ENCODE data around the gene KAZN.

The KAZN gene

GRCh38 chr1:15102646-15103045 is 504.2 kb downstream of the KAZN start:
- Histone ChIP-seq H3K4me1 (ENCODE audit: control insufficient read depth, insufficient read depth, low read length) (no peaks in the 10 kb centered on the region), H3K4me3 (ENCODE audit: low read depth, low read length) (no peak overlapping the region), H3K36me3 (ENCODE audit: control insufficient read depth in 2 of 2, insufficient read depth in 1 of 2, low read length in 2 of 2) (no peaks in the 10 kb centered on the region), H3K27ac (ENCODE audit: extremely low read depth, low read depth, low read length) (no peak overlapping the region), H3K9me3 (ENCODE audit: control insufficient read depth, insufficient read depth, low read depth, low read length) (no peaks in the 10 kb centered on the region)
- no peak for TF ChIP-seq OSR2 (tag by site-specific recombination; IDR thresholded peaks at IDR 0.05)
- no peak for TF ChIP-seq ZNF610 (tag by site-specific recombination; IDR thresholded peaks at IDR 0.05; ENCODE audit: borderline replicate concordance)
- no peak for TF ChIP-seq RBAK (tag by site-specific recombination; IDR thresholded peaks at IDR 0.05)
- no peak for TF ChIP-seq ZNF221 (tag by site-specific recombination; IDR thresholded peaks at IDR 0.05; ENCODE audit: borderline replicate concordance)
- TF ChIP-seq, protein P1, sequence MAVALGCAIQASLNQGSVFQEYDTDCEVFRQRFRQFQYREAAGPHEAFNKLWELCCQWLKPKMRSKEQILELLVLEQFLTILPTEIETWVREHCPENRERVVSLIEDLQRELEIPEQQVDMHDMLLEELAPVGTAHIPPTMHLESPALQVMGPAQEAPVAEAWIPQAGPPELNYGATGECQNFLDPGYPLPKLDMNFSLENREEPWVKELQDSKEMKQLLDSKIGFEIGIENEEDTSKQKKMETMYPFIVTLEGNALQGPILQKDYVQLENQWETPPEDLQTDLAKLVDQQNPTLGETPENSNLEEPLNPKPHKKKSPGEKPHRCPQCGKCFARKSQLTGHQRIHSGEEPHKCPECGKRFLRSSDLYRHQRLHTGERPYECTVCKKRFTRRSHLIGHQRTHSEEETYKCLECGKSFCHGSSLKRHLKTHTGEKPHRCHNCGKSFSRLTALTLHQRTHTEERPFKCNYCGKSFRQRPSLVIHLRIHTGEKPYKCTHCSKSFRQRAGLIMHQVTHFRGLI (tag by site-specific recombination; IDR thresholded peaks at IDR 0.05) = no peak
- TF ChIP-seq ZNF114 (tag by site-specific recombination; IDR thresholded peaks at IDR 0.05) = no peak
- TF ChIP-seq ZNF423 (tag by site-specific recombination; IDR thresholded peaks at IDR 0.05) = no peak
- POLR2A ChIA-PET = no interaction called here
- CTCF ChIA-PET = interaction anchor here (0.6 kb wide), 1 partner anchor 867 kb away, joined by 3 read pairs; no protein-coding TSS in a partner anchor

DNA sequence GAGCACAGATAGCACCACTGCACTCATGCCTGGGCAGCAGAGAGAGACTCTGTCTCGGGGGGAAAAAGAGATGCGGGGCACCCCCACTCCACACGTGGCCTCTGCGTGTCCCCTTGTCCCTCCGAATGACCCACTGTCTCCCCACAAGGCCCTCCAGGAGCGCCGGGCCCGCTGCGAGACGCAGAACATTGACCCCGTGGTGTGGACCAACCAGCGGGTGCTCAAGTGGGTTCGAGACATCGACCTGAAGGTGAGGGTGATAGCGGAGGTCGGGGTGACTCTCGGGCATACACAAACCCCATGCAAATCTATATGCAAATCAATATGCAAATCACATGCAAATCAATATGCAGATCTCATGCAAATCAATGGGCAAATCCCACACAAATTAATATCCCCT is 504.7 kb downstream of the KAZN start:
- Histone ChIP-seq H3K9me3 (ENCODE audit: control insufficient read depth, insufficient read depth, low read depth, low read length) (no peaks in the 10 kb centered on the region), H3K4me1 (ENCODE audit: control insufficient read depth, insufficient read depth, low read length) (no peaks in the 10 kb centered on the region), H3K4me3 (ENCODE audit: low read depth, low read length) (no peak overlapping the region), H3K36me3 (ENCODE audit: control insufficient read depth in 2 of 2, insufficient read depth in 1 of 2, low read length in 2 of 2) (no peaks in the 10 kb centered on the region), H3K27ac (ENCODE audit: extremely low read depth, low read depth, low read length) (no peak overlapping the region)
- ChIA-PET CTCF (interaction anchor here (0.6 kb wide), 1 partner anchor 868 kb away, joined by 3 read pairs; no protein-coding TSS in a partner anchor), POLR2A (no interaction called here)
- TF ChIP-seq ZNF366 (tag by site-specific recombination; conservative IDR thresholded peaks at IDR 0.05) (no peak), HOXD13 (CRISPR knock-in tag; IDR thresholded peaks at IDR 0.05; ENCODE audit: borderline replicate concordance) (no peak), ZSCAN16 (tag by site-specific recombination; IDR thresholded peaks at IDR 0.05) (no peak), ZNF555 (tag by site-specific recombination; conservative IDR thresholded peaks at IDR 0.05) (no peak), ZNF830 (tag by site-specific recombination; IDR thresholded peaks at IDR 0.05; ENCODE audit: low read depth) (no peak), KLF7 (tag by site-specific recombination; IDR thresholded peaks at IDR 0.05; ENCODE audit: borderline replicate concordance) (no peak)

DNA sequence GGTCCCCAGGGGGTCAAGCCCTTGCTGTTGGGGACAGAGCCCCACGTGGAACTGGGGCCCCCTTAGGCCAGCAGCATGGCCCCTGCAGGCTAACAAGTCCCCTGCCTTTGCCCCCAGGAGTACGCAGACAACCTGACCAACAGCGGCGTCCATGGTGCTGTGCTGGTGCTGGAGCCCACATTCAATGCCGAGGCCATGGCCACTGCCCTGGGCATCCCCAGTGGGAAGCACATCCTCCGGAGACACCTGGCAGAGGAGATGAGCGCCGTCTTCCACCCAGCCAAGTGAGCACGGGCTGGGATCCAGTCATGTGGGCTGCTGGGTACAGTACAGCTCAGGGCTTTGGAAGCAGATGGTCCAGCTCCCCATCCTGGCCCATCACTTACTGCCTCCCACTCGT is 505.4 kb downstream of the KAZN start:
- CTCF ChIA-PET = no interaction called here
- Histone ChIP-seq H3K4me1 (ENCODE audit: control insufficient read depth, insufficient read depth, low read length) (no peaks in the 10 kb centered on the region), H3K9me3 (ENCODE audit: control insufficient read depth, insufficient read depth, low read depth, low read length) (no peaks in the 10 kb centered on the region), H3K36me3 (ENCODE audit: control insufficient read depth in 2 of 2, insufficient read depth in 1 of 2, low read length in 2 of 2) (no peaks in the 10 kb centered on the region), H3K4me3 (ENCODE audit: low read depth, low read length) (no peak overlapping the region), H3K27ac (ENCODE audit: extremely low read depth, low read depth, low read length) (no peak overlapping the region)
- POLR2A ChIA-PET = no interaction called here
- TF ChIP-seq, protein P2, sequence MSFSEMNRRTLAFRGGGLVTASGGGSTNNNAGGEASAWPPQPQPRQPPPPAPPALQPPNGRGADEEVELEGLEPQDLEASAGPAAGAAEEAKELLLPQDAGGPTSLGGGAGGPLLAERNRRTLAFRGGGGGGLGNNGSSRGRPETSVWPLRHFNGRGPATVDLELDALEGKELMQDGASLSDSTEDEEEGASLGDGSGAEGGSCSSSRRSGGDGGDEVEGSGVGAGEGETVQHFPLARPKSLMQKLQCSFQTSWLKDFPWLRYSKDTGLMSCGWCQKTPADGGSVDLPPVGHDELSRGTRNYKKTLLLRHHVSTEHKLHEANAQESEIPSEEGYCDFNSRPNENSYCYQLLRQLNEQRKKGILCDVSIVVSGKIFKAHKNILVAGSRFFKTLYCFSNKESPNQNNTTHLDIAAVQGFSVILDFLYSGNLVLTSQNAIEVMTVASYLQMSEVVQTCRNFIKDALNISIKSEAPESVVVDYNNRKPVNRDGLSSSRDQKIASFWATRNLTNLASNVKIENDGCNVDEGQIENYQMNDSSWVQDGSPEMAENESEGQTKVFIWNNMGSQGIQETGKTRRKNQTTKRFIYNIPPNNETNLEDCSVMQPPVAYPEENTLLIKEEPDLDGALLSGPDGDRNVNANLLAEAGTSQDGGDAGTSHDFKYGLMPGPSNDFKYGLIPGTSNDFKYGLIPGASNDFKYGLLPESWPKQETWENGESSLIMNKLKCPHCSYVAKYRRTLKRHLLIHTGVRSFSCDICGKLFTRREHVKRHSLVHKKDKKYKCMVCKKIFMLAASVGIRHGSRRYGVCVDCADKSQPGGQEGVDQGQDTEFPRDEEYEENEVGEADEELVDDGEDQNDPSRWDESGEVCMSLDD (tag by site-specific recombination; IDR thresholded peaks at IDR 0.05) = no peak
- TF ChIP-seq ZNF18 (tag by site-specific recombination; IDR thresholded peaks at IDR 0.05) (no peak), PRDM10 (tag by site-specific recombination; IDR thresholded peaks at IDR 0.05) (no peak), ZNF302 (tag by site-specific recombination; IDR thresholded peaks at IDR 0.05; ENCODE audit: low read depth) (no peak), KLF16 (tag by site-specific recombination; IDR thresholded peaks at IDR 0.05) (no peak), PRDM1 (tag by site-specific recombination; IDR thresholded peaks at IDR 0.05) (no peak), ZNF133 (tag by site-specific recombination; IDR thresholded peaks at IDR 0.05) (no peak), ZNF184 (tag by site-specific recombination; IDR thresholded peaks at IDR 0.05) (no peak)
- TF ChIP-seq, protein P3, sequence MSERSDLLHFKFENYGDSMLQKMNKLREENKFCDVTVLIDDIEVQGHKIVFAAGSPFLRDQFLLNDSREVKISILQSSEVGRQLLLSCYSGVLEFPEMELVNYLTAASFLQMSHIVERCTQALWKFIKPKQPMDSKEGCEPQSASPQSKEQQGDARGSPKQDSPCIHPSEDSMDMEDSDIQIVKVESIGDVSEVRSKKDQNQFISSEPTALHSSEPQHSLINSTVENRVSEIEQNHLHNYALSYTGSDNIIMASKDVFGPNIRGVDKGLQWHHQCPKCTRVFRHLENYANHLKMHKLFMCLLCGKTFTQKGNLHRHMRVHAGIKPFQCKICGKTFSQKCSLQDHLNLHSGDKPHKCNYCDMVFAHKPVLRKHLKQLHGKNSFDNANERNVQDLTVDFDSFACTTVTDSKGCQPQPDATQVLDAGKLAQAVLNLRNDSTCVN (tag by site-specific recombination; optimal IDR thresholded peaks at IDR 0.05) = no peak

Data from HEK293 (cell line).